HG03439 (cell line): ENCODE data around the gene EIF4E1B.

Experiments
- ATAC-seq: cut with Tn5 transposase; IDR thresholded peaks from one replicate; pipeline ENCODE4 v1.9.1; 2021; ENCODE audit warnings: mild to moderate bottlenecking, moderate library complexity; ENCODE audit not compliant: unreplicated experiment

EIF4E1B gene

GRCh38 chr5:176660860-176661641 is 30.6 kb downstream of the EIF4E1B start:
- ATAC-seq = no peak

GRCh38 chr5:176661676-176662075 is 31.2 kb downstream of the EIF4E1B start:
- ATAC-seq = no peak

GRCh38 chr5:176662371-176663333 is 32.2 kb downstream of the EIF4E1B start:
- ATAC-seq = no peak

GRCh38 chr5:176663566-176663965 is 33.1 kb downstream of the EIF4E1B start:
- no peak for ATAC-seq

- ATAC-seq = no peak
These were observed 34.0 kb downstream of the EIF4E1B start for GRCh38 chr5:176664479-176664878.

- no peak for ATAC-seq
These were observed 34.4 kb downstream of the EIF4E1B start for GRCh38 chr5:176664886-176665285.

GRCh38 chr5:176665517-176665916 is 35.0 kb downstream of the EIF4E1B start:
- no peak for ATAC-seq

GRCh38 chr5:176667637-176668036 is 37.2 kb downstream of the EIF4E1B start:
- no peak for ATAC-seq

- no peak for ATAC-seq
These were observed 40.0 kb downstream of the EIF4E1B start for GRCh38 chr5:176670449-176670848.

GRCh38 chr5:176671399-176671798 is 40.9 kb downstream of the EIF4E1B start:
- ATAC-seq = no peak

GRCh38 chr5:176671890-176672747 is 41.6 kb downstream of the EIF4E1B start:
- ATAC-seq = no peak

GRCh38 chr5:176673651-176674583 is 43.4 kb downstream of the EIF4E1B start:
- ATAC-seq = no peak

GRCh38 chr5:176674799-176675198 is 44.3 kb downstream of the EIF4E1B start:
- ATAC-seq = no peak

GRCh38 chr5:176675676-176676360 is 45.3 kb downstream of the EIF4E1B start:
- ATAC-seq = no peak

- ATAC-seq = no peak
These were observed 45.9 kb downstream of the EIF4E1B start for GRCh38 chr5:176676361-176676824.

GRCh38 chr5:176677209-176677939 is 46.9 kb downstream of the EIF4E1B start:
- no peak for ATAC-seq

- no peak for ATAC-seq
These were observed 48.1 kb downstream of the EIF4E1B start for GRCh38 chr5:176678584-176678983.
